ENCODE measurements around the gene GALNT18.

- TF ChIP-seq CTCF (IDR thresholded peaks at IDR 0.05; ENCODE audit: low read length) = no peak
- no peak for TF ChIP-seq EZH2 (optimal IDR thresholded peaks at IDR 0.05; ENCODE audit: low read depth, low read length)
These were observed 292.6 kb downstream of the GALNT18 start for GRCh38 chr11:11329062-11329806.
